Measurements from ENCODE around the gene MAD1L1. TPM values are rescaled to one million over a fixed set of nuclear protein-coding genes. Genes with fewer than 3 reads are reported as not detected.
A peak's percentile ranks its signal among the peaks of the same experiment; 100 is the strongest.

Gene MAD1L1
- total RNA-seq, 6 experiments from 2014 or later = 15.1 to 37.4 (median 20.5) TPM

- Histone ChIP-seq H3K4me1 (no peaks in the 10 kb centered on the region), H3K27me3 (no peaks in the 10 kb centered on the region), H3K4me3 (no peak overlapping the region), H3K36me3 (no peaks in the 10 kb centered on the region), H3K27ac (no peak overlapping the region), H3K9me3 (no peaks in the 10 kb centered on the region)
- DNase-seq (peak in 2 of 3 donors; percentile 5 to 20), ATAC-seq (no peak)
- no peak for TF ChIP-seq POLR2A (IDR thresholded peaks at IDR 0.05)
- TF ChIP-seq CTCF (IDR thresholded peaks at IDR 0.05) = no peak
- 100% methylated on average over 3 of the region's 6 CpGs for WGBS (ENCODE audit: insufficient coverage, low coverage, low lambda C conversion rate, missing lambda C conversion rate)
- intact Hi-C loops (cut with DNase I) = no loop called here
These were observed 250.9 kb downstream of the MAD1L1 start for GRCh38 chr7:1981878-1982230.

GRCh38 chr7:1981201-1981877 is 251.4 kb downstream of the MAD1L1 start:
- Histone ChIP-seq H3K27me3 (no peaks in the 10 kb centered on the region), H3K4me3 (no peak overlapping the region), H3K36me3 (no peaks in the 10 kb centered on the region), H3K27ac (no peak overlapping the region), H3K9me3 (no peaks in the 10 kb centered on the region), H3K4me1 (no peaks in the 10 kb centered on the region)
- DNase-seq = peak in 2 of 3 donors; percentile 12 to 39
- WGBS (ENCODE audit: insufficient coverage, low coverage, low lambda C conversion rate, missing lambda C conversion rate) = 96% methylated on average over 9 of the region's 19 CpGs
- peak in 1 of 4 donors; percentile 18 for ATAC-seq
- TF ChIP-seq POLR2A (IDR thresholded peaks at IDR 0.05) (no peak), CTCF (IDR thresholded peaks at IDR 0.05) (no peak)
- intact Hi-C loops (cut with DNase I) = no loop called here

- ATAC-seq (no peak), DNase-seq (peak in 2 of 3 donors; percentile 20 to 54)
- 88% methylated on average over 7 of the region's 40 CpGs for WGBS (ENCODE audit: insufficient coverage, low coverage, low lambda C conversion rate, missing lambda C conversion rate)
- Histone ChIP-seq H3K4me3 (no peak overlapping the region), H3K27ac (no peak overlapping the region), H3K36me3 (no peaks in the 10 kb centered on the region), H3K9me3 (no peaks in the 10 kb centered on the region), H3K4me1 (peaks cover 0 to 7% (median 0%) of the 10 kb centered on the region in 4 donors), H3K27me3 (no peaks in the 10 kb centered on the region)
- intact Hi-C loops (cut with DNase I) = no loop called here
- TF ChIP-seq POLR2A (IDR thresholded peaks at IDR 0.05) (no peak), CTCF (IDR thresholded peaks at IDR 0.05) (no peak)
These were observed 252.9 kb downstream of the MAD1L1 start for GRCh38 chr7:1979591-1980560.

- intact Hi-C loops (cut with DNase I) = no loop called here
- no peak overlapping the region for H3K27ac ChIP-seq
- H3K9me3 ChIP-seq = no peaks in the 10 kb centered on the region
- ATAC-seq (no peak), DNase-seq (peak in 2 of 3 donors; percentile 7 to 33)
- H3K4me1 ChIP-seq = peaks cover 0 to 7% (median 0%) of the 10 kb centered on the region in 4 donors
- no CpG with 5 or more reads among the region's 31 CpGs for WGBS (ENCODE audit: insufficient coverage, low coverage, low lambda C conversion rate, missing lambda C conversion rate)
- H3K36me3 ChIP-seq = no peaks in the 10 kb centered on the region
- H3K4me3 ChIP-seq = no peak overlapping the region
- no peak for TF ChIP-seq POLR2A (IDR thresholded peaks at IDR 0.05)
- TF ChIP-seq CTCF (IDR thresholded peaks at IDR 0.05) = no peak
- H3K27me3 ChIP-seq = no peaks in the 10 kb centered on the region
These were observed 253.8 kb downstream of the MAD1L1 start for GRCh38 chr7:1978656-1979590.
